HEK293T (cell line): ENCODE data around the gene ITPK1.

Experiments
- CTCF ChIA-PET: fragments of 350-600 bp; formaldehyde crosslinking; extraction: SDS; loops from one replicate; lab custom pipeline; 2021; ENCODE audit warnings: antibody characterized with exemption, inconsistent platforms; lab: Yijun Ruan, JAX
- POLR2A ChIA-PET: fragments of 350-600 bp; formaldehyde crosslinking; extraction: SDS; loops from one replicate; lab custom pipeline; 2020; ENCODE audit warnings: antibody characterized with exemption, inconsistent platforms; lab: Yijun Ruan, JAX
- DNase-seq: peaks from one replicate; pipeline ENCODE4 v3.0.0; 2012; ENCODE audit warnings: mixed read lengths; ENCODE audit errors: extremely low spot score
- ARNT ChIP-seq: fragments of 450-650 bp; IDR thresholded peaks from 2 replicates; pipeline ENCODE4 v1.6.1; 2017; ENCODE audit warnings: mild to moderate bottlenecking
- BHLHE40 ChIP-seq: fragments of 450-650 bp; IDR thresholded peaks from 2 replicates; pipeline ENCODE4 v1.6.1; 2016; ENCODE audit warnings: mild to moderate bottlenecking, moderate library complexity, borderline replicate concordance
- CTBP1 ChIP-seq: fragments of 450-650 bp; IDR thresholded peaks from 2 replicates; pipeline ENCODE4 v1.6.1; 2016; ENCODE audit warnings: borderline replicate concordance
- ELF4 ChIP-seq: fragments of 450-650 bp; IDR thresholded peaks from 2 replicates; pipeline ENCODE4 v1.6.1; 2017; ENCODE audit warnings: antibody characterized with exemption
- FOXA1 ChIP-seq: fragments of 450-650 bp; IDR thresholded peaks from 2 replicates; pipeline ENCODE4 v1.6.1; 2016; ENCODE audit warnings: mild to moderate bottlenecking
- FOXK2 ChIP-seq: fragments of 450-650 bp; IDR thresholded peaks from 2 replicates; pipeline ENCODE4 v1.6.1; 2016; ENCODE audit warnings: mild to moderate bottlenecking
- FOXM1 ChIP-seq: fragments of 450-650 bp; IDR thresholded peaks from 2 replicates; pipeline ENCODE4 v1.6.1; 2017; ENCODE audit warnings: mild to moderate bottlenecking, borderline replicate concordance
- HDGF ChIP-seq: fragments of 450-650 bp; IDR thresholded peaks from 2 replicates; pipeline ENCODE4 v1.6.1; 2017; ENCODE audit warnings: antibody characterized with exemption, borderline replicate concordance
- L3MBTL2 ChIP-seq: fragments of 450-650 bp; conservative IDR thresholded peaks from 2 replicates; pipeline ENCODE4 v1.6.1; 2016; ENCODE audit warnings: mild to moderate bottlenecking
- LEF1 ChIP-seq: fragments of 450-650 bp; IDR thresholded peaks from 2 replicates; pipeline ENCODE4 v1.6.1; 2017; ENCODE audit warnings: mild to moderate bottlenecking, borderline replicate concordance
- NFRKB ChIP-seq: fragments of 450-650 bp; IDR thresholded peaks from 2 replicates; pipeline ENCODE4 v1.6.1; 2016; ENCODE audit warnings: mild to moderate bottlenecking, moderate library complexity
- PKNOX1 ChIP-seq: fragments of 450-650 bp; IDR thresholded peaks from 2 replicates; pipeline ENCODE4 v1.6.1; 2016
- SP1 ChIP-seq: fragments of 450-650 bp; IDR thresholded peaks from 2 replicates; pipeline ENCODE4 v1.6.1; 2017
- SUZ12 ChIP-seq: fragments of 450-650 bp; IDR thresholded peaks from 2 replicates; pipeline ENCODE4 v1.6.1; 2016; ENCODE audit warnings: mild to moderate bottlenecking
- TARDBP ChIP-seq: fragments of 450-650 bp; IDR thresholded peaks from 2 replicates; pipeline ENCODE4 v1.6.1; 2016
- ZNF384 ChIP-seq: fragments of 450-650 bp; IDR thresholded peaks from 2 replicates; pipeline ENCODE4 v1.6.1; 2016

Gene ITPK1

GRCh38 chr14:92940543-92940942 lies 175.2 kb downstream of the ITPK1 start:
- ChIA-PET POLR2A (no interaction called here), CTCF (no interaction called here)
- no peak for DNase-seq
- TF ChIP-seq SUZ12, result no peak
- TF ChIP-seq ARNT, result no peak
- TF ChIP-seq SP1, result no peak
- no peak for TF ChIP-seq L3MBTL2
- TF ChIP-seq TARDBP, result no peak
- TF ChIP-seq FOXM1, result no peak
- no peak for TF ChIP-seq ELF4
- TF ChIP-seq PKNOX1, result no peak
- no peak for TF ChIP-seq ZNF384
- TF ChIP-seq CTBP1, result no peak

- TF ChIP-seq HDGF (no peak), SP1 (no peak), CTBP1 (no peak), FOXK2 (no peak), SUZ12 (no peak), BHLHE40 (no peak)
- ChIA-PET CTCF (no interaction called here), POLR2A (no interaction called here)
- no peak for DNase-seq
Measured at GRCh38 chr14:92939699-92940098, 176.0 kb downstream of the ITPK1 start.

GRCh38 chr14:92938890-92939671 lies 176.6 kb downstream of the ITPK1 start:
- CTCF ChIA-PET, result no interaction called here
- DNase-seq, result no peak
- TF ChIP-seq FOXK2 (no peak), PKNOX1 (no peak)
- POLR2A ChIA-PET, result no interaction called here

- DNase-seq, result no peak
- CTCF ChIA-PET, result no interaction called here
- TF ChIP-seq LEF1 (no peak), L3MBTL2 (no peak), PKNOX1 (no peak), NFRKB (no peak), BHLHE40 (no peak), HDGF (no peak), SP1 (no peak), CTBP1 (no peak), FOXA1 (no peak), ELF4 (no peak), FOXK2 (no peak), ARNT (no peak), ZNF384 (no peak)
- POLR2A ChIA-PET, result no interaction called here
Measured at GRCh38 chr14:92938235-92938875, 177.4 kb downstream of the ITPK1 start.

GRCh38 chr14:92937051-92937937 lies 178.4 kb downstream of the ITPK1 start:
- POLR2A ChIA-PET, result no interaction called here
- CTCF ChIA-PET, result no interaction called here
- DNase-seq, result no peak

More at GRCh38 chr14:92937051-92937937, 178.4 kb downstream of the ITPK1 start:
- TF ChIP-seq TARDBP (no peak), SP1 (no peak), FOXM1 (no peak), BHLHE40 (no peak), FOXK2 (no peak), PKNOX1 (no peak), L3MBTL2 (no peak), FOXA1 (no peak), ELF4 (no peak), CTBP1 (no peak), NFRKB (no peak), HDGF (no peak), SUZ12 (no peak), ZNF384 (no peak), ARNT (no peak), LEF1 (no peak)
